ENCODE results near the gene CLEC2D.

The CLEC2D gene

GRCh38 chr12:9669534-9669933, at the start of gene CLEC2D:
CLEC2D (plus strand) TSS chr12:9669713; CDS start chr12:9669735, 22 bp downstream.
- DNase-seq (ENCODE audit: low spot score) = no peak

- no peak for DNase-seq (ENCODE audit: low spot score)
Observed at GRCh38 chr12:9625019-9625418, 44.5 kb upstream of the CLEC2D start.

- DNase-seq (ENCODE audit: low spot score) = no peak
Observed at GRCh38 chr12:9626291-9626690, 43.2 kb upstream of the CLEC2D start.

GRCh38 chr12:9626821-9627220, 42.7 kb upstream of the CLEC2D start:
- DNase-seq (ENCODE audit: low spot score) = no peak

- no peak for DNase-seq (ENCODE audit: low spot score)
Observed at GRCh38 chr12:9632766-9633165, 36.7 kb upstream of the CLEC2D start.

- DNase-seq (ENCODE audit: low spot score) = peak; percentile 52
Observed at GRCh38 chr12:9634177-9634803, 35.2 kb upstream of the CLEC2D start.

- DNase-seq (ENCODE audit: low spot score) = no peak
Observed at GRCh38 chr12:9634969-9635754, 34.4 kb upstream of the CLEC2D start.

GRCh38 chr12:9636150-9636850, 33.2 kb upstream of the CLEC2D start:
- DNase-seq (ENCODE audit: low spot score) = no peak

GRCh38 chr12:9636851-9637206, 32.7 kb upstream of the CLEC2D start:
- DNase-seq (ENCODE audit: low spot score) = no peak

GRCh38 chr12:9640024-9640423, 29.5 kb upstream of the CLEC2D start:
- DNase-seq (ENCODE audit: low spot score) = no peak

- DNase-seq (ENCODE audit: low spot score) = no peak
Observed at GRCh38 chr12:9642606-9643265, 26.8 kb upstream of the CLEC2D start.

GRCh38 chr12:9643266-9643660, 26.2 kb upstream of the CLEC2D start:
- DNase-seq (ENCODE audit: low spot score) = no peak

GRCh38 chr12:9644985-9645551, 24.4 kb upstream of the CLEC2D start:
- DNase-seq (ENCODE audit: low spot score) = peak; percentile 73

- DNase-seq (ENCODE audit: low spot score) = peak; percentile 52
Observed at GRCh38 chr12:9646794-9647781, 22.4 kb upstream of the CLEC2D start.

- DNase-seq (ENCODE audit: low spot score) = peak; percentile 79
Observed at GRCh38 chr12:9647825-9648700, 21.4 kb upstream of the CLEC2D start.

- peak; percentile 7 for DNase-seq (ENCODE audit: low spot score)
Observed at GRCh38 chr12:9648701-9649531, 20.6 kb upstream of the CLEC2D start.

GRCh38 chr12:9649532-9649940, 20.0 kb upstream of the CLEC2D start:
- no peak for DNase-seq (ENCODE audit: low spot score)

GRCh38 chr12:9650151-9650576, 19.3 kb upstream of the CLEC2D start:
- peak; percentile 17 for DNase-seq (ENCODE audit: low spot score)

- DNase-seq (ENCODE audit: low spot score) = peak; percentile 61
Observed at GRCh38 chr12:9651265-9651729, 18.2 kb upstream of the CLEC2D start.

All from RKO (cell line).